Islet of Langerhans (tissue), 1 donor: Measurements from ENCODE around the gene GINS3.

Source experiments
- FAIRE-seq: peaks from one replicate; lab custom pipeline; 2011; peaks lifted over from hg19 to GRCh38; lab: Jason Lieb, UNC

The GINS3 gene

DNA sequence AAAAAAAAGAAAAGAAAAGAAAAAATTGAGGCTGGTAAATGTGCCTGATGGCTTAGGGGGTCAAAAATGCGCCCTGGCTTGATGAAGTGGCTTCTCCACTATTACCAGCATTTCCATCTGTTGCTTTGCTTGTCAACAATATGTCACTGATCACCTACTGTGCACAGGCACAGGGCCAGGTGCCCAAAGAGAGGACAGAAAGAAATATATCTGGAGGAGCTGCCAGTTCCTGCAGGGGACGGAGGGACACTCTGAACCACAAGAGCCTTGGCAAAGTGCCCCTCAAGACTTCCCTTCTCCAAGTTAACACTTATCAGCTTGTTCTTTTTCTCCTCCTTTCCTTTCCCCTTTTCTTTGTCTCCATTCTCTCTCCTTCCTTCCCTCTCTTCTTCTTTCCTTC lies 34.7 kb downstream of the GINS3 start:
- FAIRE-seq: no peak

DNA sequence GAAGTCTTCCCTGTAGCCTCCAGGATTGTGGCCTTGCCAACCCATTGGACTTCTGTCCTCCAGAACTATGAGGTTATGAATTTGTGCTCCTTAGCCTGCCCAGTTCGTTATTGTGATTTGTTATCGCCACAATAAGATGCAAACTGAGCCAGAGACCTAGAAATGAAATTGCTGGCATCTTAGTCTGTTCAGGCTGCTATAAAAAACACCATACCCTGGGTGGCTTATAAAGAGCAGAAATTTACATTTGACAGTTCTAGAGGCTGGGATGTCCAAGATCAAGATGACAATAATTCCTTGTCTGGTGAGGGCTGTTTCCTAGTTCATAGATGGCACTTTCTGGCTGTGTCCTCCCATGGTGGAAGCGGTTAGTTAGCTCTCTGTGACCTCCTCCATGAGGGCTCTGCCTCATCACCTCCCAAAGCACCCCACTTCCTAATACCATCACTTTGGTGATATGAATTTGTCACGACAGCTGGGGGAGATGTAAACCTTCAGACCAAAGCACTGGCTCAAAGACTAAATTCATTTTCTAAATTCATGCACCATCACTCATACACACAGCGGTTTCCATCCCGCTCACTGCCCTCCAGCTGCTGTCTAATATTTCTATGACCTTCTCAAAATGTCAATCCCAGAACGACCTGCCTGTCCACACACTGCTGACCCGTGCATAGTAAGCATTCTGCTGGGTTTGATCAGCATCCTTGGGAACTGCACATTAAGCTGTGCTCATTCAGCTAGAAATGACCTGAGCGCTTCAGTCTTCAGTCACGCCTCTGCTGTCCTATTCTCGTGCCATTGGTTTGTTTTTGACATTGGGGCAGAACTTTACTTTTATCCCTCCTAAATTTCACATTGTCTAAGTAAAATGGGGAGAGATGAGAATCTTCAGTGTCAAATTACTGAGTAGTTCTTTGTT lies 36.6 kb downstream of the GINS3 start:
- no peak for FAIRE-seq

DNA sequence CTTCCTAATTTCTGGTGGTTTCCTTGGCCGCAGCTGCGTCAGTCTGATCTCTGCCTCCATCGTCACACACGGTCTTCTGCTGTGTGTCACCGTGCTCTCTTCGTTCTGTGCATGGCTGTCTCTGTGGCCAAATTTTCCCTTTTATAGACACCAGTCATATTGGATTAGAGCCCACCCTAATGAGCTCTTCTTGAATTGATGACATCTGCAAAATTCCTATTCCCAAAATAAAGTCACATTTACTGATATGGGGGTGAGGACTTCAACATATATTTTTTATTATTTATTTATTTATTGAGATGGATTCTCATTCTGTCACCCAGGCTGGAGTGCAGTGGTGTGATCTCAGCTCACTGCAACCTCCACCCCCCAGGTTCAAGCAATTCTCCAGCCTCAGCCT lies 38.4 kb downstream of the GINS3 start:
- no peak for FAIRE-seq

- FAIRE-seq: no peak
Observed at GRCh38 chr16:58433569-58433951, 41.3 kb downstream of the GINS3 start.

DNA sequence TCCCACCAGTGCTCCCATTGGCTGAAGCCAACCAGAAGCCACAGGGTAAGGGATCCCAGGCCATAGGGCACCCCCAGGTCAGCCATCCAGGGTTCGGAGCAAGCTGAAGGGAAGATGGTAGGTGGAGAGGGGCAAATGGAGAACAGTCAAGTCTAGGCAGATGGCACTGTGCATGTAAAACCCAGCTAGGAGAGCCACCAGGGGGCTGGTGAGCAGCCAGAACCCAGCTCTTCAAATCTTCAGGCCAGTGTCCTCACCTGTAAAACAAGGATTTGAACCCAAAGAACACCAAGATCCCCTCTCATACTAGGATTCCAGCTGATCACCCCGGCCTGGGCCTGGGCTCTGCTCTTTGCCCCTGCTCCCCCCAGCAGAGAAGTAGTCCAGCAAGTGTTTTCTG lies 43.5 kb downstream of the GINS3 start:
- FAIRE-seq: no peak

GRCh38 chr16:58440131-58440530 lies 47.9 kb downstream of the GINS3 start:
- no peak for FAIRE-seq

GRCh38 chr16:58442547-58442946 lies 50.3 kb downstream of the GINS3 start:
- FAIRE-seq: no peak

DNA sequence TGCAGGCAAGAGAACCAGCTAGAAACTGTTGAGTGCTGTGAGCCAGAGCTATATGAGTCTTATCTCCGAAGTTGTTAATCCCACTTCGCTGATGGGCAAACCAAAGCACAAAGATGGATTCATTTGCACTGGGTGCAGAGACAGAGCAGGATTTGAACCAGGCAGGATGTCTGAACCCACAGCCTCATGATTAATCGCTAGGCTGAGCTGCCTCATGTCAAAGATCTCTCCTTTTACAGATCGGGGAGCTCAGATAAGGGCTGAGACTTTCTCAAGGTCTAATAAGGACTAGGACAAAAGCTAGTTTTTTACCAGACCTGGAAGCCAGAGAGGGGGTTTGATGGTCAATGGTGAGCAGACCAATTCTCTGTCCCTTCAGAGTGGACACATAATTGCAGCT lies 51.5 kb downstream of the GINS3 start:
- no peak for FAIRE-seq

DNA sequence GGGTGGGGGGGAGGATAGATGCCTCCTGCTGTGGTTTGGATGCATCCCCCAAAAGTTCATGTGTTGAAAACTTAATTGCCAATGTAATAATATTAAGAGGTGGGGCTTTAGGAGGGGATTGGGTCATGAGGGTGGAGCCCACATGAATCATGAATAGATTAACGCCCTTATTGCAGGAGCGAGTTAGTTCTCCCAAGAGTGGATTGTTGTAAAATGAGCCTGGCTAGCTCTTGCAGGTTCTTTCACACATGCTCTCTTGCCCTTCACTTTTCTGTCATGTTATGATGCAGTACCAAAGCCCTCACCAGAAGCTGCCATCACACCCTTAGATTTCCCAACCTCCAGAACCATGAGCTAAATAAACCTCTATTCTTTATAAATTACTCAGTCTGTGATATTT lies 52.0 kb downstream of the GINS3 start:
- FAIRE-seq: no peak

DNA sequence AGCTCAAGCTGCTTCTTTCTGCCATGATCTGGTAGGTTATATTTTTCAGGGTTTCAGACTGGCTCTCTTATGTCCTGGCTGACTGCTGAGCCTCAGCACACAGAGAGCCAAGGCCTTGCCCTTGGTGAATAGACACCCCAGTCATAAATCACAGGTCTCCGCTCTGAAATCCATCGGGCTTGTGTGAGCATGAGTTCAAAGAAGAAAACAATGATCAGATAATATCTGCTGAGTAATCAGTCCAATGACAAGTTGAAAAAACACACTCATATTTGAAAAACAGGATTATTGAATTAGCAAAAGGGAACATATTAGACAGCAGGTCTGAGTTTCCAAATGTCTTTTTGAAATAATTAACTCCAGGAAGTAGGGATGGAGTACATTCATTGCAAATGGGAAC lies 56.6 kb downstream of the GINS3 start:
- no peak for FAIRE-seq

DNA sequence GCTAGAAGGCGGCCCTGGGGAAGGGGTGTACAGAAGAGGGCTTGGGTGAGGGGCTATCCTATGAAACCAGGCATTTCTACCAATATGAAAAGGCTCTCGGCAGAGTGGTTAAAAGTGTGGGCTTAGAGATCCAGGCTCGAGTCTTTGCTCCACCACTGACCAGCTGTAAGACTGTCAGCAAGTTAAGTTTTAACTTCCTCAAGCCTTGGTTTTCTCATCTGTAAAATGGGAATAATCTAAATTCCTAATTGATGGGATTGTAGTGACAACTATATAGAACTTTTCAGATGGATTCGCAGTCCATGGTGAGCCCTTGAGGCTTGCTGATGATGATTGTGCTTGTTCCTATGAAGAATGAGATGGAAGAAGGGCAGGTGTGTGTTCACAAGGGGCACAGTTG lies 57.0 kb downstream of the GINS3 start:
- FAIRE-seq: no peak

GRCh38 chr16:58449768-58450167 lies 57.5 kb downstream of the GINS3 start:
- no peak for FAIRE-seq

DNA sequence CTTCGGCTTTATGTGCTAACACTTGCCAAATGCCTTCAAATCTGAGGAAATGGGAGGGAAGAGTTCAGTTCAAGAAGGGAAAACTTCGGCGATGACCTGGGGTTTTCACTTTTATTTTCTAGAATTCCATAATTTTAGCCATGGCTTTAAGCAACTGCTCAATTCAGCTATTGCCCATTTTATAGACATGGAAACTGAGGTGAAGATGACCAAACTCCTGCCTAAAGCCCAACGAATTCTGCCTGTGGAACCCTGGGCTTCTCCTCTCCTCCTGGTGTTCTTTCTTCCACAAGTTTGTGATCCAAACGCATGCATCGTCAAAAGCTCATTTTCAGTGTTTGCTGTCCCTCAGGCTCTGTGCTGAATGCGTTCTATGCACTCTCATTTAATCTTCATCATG lies 58.3 kb downstream of the GINS3 start:
- no peak for FAIRE-seq

- FAIRE-seq: no peak
Observed at GRCh38 chr16:58451265-58451689, 59.0 kb downstream of the GINS3 start.

DNA sequence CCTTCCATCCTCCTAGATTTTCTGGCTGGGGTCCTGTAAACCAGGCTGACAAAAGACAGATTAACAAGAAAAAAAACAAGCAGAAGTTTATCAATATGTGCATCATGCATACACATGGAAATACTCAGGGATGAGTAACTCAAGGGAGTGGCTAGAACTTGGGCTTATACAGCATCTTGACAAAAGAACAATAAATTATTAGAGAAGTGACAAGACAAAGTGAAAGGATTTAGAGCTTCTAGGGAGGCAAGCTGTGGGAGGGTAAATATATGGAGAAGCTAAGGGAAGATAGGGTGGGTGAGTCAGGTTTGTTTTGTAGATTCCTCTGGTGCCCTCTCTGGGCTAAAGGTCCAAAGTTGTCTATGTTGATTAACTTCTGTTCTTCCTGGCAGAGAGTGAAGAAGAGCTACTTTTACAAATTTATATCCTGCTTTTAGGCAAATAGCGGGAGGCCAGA lies 59.7 kb downstream of the GINS3 start:
- no peak for FAIRE-seq

DNA sequence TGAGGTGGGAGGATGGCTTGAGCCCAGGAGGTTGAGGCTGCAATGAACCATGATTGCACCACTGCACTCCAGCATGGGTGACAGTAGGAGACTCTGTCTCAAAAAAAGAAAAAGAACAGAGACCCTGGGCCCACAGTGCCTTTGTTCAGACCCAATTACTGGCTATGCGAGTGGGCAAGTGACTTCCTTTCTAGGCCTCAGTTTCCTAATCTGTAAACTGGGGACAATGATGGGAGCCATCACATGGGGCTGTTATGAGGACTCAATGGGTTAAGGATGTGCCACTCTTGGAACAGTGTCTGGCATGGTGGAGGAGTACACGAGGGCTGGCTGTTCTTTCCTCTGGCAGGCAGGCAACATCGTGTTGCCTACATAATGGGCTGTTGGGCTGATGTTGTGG lies 60.4 kb downstream of the GINS3 start:
- FAIRE-seq: no peak

DNA sequence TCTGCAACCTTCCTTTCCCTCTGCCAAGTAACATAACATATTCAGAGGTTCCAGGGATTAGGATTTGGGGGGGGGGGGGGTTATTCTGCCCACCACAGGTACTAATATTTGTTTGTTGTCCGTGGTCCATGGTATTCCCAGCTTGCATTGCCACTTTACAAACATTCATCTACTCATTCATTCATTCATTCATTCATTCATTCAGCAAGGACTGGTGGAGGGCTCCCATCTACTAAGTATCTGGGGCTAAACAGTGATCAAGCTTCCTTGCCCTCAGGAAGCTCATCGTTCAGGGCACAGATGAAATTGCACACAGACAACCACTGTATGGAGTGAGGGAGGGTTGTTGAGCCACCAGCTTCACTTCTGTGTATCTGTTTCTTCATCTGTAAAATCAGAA lies 61.9 kb downstream of the GINS3 start:
- FAIRE-seq: no peak

DNA sequence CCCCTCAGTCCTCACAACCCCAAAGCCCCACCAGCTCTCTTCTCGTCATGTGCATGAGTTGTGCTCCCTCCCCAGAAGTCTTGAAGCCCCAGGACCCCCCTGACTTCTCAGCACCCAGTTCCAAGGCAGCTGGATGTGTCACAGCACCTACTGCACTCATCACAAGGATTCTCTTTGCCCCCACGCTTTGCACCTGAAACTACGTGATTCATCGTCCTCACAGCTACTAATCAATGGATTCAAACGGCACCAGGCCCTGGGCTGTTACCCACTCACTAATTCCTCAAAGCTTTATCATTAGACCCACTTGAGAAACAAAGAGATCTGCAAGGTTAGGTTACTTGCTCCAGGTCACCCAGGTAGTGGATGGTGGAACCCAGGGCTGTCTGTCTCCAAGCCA lies 62.6 kb downstream of the GINS3 start:
- FAIRE-seq: no peak
